WTC11 (cell line): Measurements from ENCODE around the gene SETD4.

Experiments used
- CTCF ChIP-seq: fragments of 200-600 bp; IDR thresholded peaks from 2 replicates; pipeline ENCODE4 v1.8.0; 2022; ENCODE audit warnings: antibody characterized with exemption
- JUN ChIP-seq: sonication (generic); formaldehyde crosslinking; IDR thresholded peaks from 2 replicates; pipeline ENCODE4 v1.8.0; 2023; ENCODE audit warnings: mild to moderate bottlenecking, missing genetic modification reagents
- TF ChIP-seq, protein P1 (sequence below): sonication (generic); formaldehyde crosslinking; IDR thresholded peaks from 2 replicates; pipeline ENCODE4 v1.8.0; 2022; ENCODE audit warnings: mild to moderate bottlenecking, missing genetic modification reagents
- TF ChIP-seq, protein P2 (sequence below): sonication (generic); formaldehyde crosslinking; IDR thresholded peaks from 2 replicates; pipeline ENCODE4 v1.8.1; 2022; ENCODE audit warnings: low read depth, mild to moderate bottlenecking, moderate library complexity, missing genetic modification reagents, borderline replicate concordance

DNA sequence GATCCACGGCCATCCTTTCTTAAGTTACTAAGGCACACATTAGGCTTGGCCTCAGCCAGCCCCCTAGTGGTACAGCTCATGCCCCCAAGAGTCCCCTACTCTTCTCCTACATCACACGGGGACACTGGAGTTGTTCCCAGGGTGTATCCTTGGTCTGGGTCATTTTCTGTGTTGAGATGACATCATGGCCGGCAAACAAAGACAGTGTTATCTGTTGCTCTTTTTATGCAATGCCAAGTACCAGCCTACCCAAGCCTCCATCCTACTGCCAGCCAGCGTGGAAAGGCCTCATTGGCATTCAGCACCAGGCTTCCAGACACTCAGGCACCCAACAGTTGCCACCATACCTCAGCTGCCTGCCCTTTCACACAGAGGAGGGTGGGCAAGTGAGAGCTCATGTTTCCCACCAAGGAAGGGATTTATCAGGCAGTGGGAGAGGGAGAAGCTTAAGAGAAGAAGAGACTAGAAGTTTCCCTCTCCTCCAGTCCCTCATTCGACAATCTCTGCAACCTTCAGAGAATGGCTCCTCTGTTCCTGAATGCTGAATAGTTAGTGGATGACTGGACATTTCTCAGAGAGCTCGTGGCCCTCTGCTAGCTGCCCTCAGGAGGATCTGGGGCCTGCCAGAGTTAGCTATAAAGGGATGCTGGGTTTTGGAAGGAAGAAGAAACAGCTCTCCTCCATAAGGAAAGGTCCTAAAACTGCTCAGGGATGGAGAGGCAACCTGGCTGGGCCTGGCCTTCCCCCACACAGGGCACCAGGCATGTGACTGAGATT is 27.2 kb upstream of the SETD4 start:
- TF ChIP-seq CTCF, result no peak; the same call in 1 of the 2 replicates
- no peak for TF ChIP-seq JUN (CRISPR knock-in tag)
- TF ChIP-seq, protein P1, sequence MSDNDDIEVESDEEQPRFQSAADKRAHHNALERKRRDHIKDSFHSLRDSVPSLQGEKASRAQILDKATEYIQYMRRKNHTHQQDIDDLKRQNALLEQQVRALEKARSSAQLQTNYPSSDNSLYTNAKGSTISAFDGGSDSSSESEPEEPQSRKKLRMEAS (CRISPR knock-in tag), result no peak
- TF ChIP-seq, protein P2, sequence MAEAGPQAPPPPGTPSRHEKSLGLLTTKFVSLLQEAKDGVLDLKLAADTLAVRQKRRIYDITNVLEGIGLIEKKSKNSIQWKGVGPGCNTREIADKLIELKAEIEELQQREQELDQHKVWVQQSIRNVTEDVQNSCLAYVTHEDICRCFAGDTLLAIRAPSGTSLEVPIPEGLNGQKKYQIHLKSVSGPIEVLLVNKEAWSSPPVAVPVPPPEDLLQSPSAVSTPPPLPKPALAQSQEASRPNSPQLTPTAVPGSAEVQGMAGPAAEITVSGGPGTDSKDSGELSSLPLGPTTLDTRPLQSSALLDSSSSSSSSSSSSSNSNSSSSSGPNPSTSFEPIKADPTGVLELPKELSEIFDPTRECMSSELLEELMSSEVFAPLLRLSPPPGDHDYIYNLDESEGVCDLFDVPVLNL (CRISPR knock-in tag), result no peak
